ENCODE data around the gene MANF. TPM values are rescaled to one million over a fixed set of nuclear protein-coding genes. Genes with fewer than 3 reads are reported as not detected.

Gene MANF
- total and polyA plus RNA-seq, 2 experiments from 2014 or later: 55.6 to 163 TPM

DNA sequence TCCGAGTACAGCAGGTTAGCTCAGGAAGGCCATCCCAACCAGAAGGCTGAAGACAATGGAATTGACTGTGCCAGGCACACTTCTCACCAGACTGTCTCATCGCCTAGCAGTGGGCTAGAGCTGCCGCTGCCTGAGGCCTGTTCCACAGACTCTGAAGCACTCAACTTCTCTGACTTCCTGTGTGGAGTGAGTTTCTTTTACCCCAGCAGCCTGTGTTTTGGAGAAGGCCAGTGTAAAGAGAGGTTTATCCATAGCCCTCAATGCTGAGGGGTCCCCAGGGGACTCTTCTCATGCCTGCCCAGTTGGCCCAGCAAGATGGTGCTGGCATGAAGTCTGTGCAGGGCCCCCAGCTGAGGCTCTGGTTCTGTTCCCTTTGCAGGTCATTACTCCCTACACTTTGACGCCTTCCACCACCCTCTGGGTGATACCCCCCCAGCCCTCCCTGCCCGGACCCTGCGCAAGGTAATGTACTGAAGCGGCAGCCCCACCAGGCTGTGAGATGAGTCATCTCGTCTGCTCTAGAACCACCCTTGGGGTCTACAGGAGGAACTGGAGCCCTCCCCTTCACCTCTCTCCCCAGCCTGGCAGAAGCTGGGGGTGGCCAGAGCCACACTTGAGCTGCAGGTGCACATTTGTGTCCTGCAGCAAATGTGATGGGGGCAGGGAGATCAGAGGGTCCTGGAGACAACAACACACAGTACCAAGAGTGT, 5.2 kb upstream of the MANF start:
- no peaks in the 10 kb centered on the region for H3K9me3 ChIP-seq (ENCODE audit: low read depth)
- H3K27ac ChIP-seq: no peak overlapping the region
- H3K4me3 ChIP-seq: no peak overlapping the region
- H3K4me1 ChIP-seq (ENCODE audit: low read depth): peaks cover 5% of the 10 kb centered on the region
- no peaks in the 10 kb centered on the region for H3K36me3 ChIP-seq
- TF ChIP-seq, protein P1, sequence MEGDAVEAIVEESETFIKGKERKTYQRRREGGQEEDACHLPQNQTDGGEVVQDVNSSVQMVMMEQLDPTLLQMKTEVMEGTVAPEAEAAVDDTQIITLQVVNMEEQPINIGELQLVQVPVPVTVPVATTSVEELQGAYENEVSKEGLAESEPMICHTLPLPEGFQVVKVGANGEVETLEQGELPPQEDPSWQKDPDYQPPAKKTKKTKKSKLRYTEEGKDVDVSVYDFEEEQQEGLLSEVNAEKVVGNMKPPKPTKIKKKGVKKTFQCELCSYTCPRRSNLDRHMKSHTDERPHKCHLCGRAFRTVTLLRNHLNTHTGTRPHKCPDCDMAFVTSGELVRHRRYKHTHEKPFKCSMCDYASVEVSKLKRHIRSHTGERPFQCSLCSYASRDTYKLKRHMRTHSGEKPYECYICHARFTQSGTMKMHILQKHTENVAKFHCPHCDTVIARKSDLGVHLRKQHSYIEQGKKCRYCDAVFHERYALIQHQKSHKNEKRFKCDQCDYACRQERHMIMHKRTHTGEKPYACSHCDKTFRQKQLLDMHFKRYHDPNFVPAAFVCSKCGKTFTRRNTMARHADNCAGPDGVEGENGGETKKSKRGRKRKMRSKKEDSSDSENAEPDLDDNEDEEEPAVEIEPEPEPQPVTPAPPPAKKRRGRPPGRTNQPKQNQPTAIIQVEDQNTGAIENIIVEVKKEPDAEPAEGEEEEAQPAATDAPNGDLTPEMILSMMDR (IDR thresholded peaks at IDR 0.05; ENCODE audit: low read depth, low read length): no peak
- no peaks in the 10 kb centered on the region for H3K27me3 ChIP-seq
- no peak for DNase-seq (ENCODE audit: low read depth in 1 of 2, low spot score in 1 of 2)

GRCh38 chr3:51380601-51381332, 4.3 kb upstream of the MANF start:
- H3K27ac ChIP-seq: no peak overlapping the region

GRCh38 chr3:51381333-51381705, 3.8 kb upstream of the MANF start:
- TF ChIP-seq, protein P1 (IDR thresholded peaks at IDR 0.05; ENCODE audit: low read depth, low read length): no peak
- no peak for DNase-seq (ENCODE audit: low read depth in 1 of 2, low spot score in 1 of 2)

More at GRCh38 chr3:51380601-51381332, 4.3 kb upstream of the MANF start:
- peaks cover 5% of the 10 kb centered on the region for H3K4me1 ChIP-seq (ENCODE audit: low read depth)
- no peak overlapping the region for H3K4me3 ChIP-seq
- TF ChIP-seq, protein P1 (IDR thresholded peaks at IDR 0.05; ENCODE audit: low read depth, low read length): no peak
- H3K27me3 ChIP-seq: no peaks in the 10 kb centered on the region
- H3K9me3 ChIP-seq (ENCODE audit: low read depth): no peaks in the 10 kb centered on the region
- no peak for DNase-seq (ENCODE audit: low read depth in 1 of 2, low spot score in 1 of 2)
- no peaks in the 10 kb centered on the region for H3K36me3 ChIP-seq

DNA sequence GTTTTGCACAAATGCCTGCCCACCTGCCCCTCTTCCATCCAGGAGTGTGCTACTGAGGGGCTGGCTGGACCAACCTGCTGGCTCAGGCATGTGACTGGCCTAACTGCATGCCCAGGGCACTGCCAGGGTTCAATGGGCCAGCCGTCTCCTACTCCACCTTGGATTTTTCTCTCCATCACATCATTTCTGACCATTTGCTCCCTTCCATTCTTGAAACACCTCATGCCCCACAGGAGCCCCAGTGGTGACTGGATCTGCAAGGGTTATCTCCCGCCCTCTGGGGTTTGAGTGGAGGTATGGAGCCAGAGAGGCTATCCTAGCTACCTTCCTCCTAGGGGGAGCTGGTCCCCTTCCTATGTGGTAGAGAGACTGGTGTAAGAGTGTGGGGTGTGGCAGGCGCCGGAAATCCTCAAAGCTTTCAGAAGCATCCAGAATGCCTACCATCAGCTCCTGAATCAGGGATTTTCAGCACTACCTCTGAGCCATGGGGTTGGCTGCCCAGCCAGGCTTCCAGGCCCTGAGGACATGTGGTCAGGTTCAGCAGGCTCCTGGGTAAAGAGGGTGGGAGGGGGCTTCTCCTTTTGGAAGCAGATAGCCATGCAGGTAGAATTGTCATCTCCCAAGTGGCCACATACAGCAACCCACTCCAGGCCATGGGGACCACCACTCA, 2.9 kb upstream of the MANF start:
- Histone ChIP-seq H3K27ac (no peak overlapping the region), H3K4me3 (no peak overlapping the region), H3K4me1 (ENCODE audit: low read depth) (peaks cover 13% of the 10 kb centered on the region), H3K9me3 (ENCODE audit: low read depth) (no peaks in the 10 kb centered on the region), H3K36me3 (no peaks in the 10 kb centered on the region), H3K27me3 (no peaks in the 10 kb centered on the region)
- TF ChIP-seq, protein P1 (IDR thresholded peaks at IDR 0.05; ENCODE audit: low read depth, low read length): no peak
- DNase-seq (ENCODE audit: low read depth in 1 of 2, low spot score in 1 of 2): no peak

More at GRCh38 chr3:51381333-51381705, 3.8 kb upstream of the MANF start:
- H3K4me1 ChIP-seq (ENCODE audit: low read depth): peaks cover 11% of the 10 kb centered on the region
- no peak overlapping the region for H3K27ac ChIP-seq
- no peak overlapping the region for H3K4me3 ChIP-seq
- H3K27me3 ChIP-seq: no peaks in the 10 kb centered on the region
- H3K9me3 ChIP-seq (ENCODE audit: low read depth): no peaks in the 10 kb centered on the region
- H3K36me3 ChIP-seq: no peaks in the 10 kb centered on the region

DNA sequence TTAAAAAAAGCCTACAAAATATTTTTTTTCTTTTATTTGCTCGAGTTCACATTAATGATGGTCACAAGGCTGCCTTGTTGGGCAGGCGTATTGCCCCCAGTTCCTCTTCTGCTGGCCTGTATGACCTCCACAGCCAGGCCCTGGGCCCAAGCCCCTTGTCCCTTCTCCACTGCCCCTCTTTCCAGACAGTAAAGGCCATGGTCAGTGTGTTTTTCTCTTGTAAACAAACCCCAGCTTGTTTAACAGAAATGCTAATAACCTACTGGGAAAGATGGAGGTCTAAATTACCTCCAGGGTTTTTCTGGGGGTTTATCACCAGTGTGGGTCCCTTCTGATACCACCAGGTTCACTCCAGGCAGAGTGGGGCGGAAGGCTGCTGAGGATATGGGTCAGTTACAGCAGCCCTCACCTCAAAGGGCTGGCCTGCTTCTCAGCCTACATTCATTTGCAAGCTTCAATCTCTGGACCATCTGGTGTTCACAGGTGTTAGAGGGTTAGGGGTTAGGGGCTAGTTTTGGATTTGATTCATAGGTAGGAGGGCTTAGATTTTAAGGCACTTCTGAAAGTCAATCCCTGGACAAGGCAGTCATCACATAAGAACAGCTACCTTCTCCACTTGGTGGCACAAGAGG, 2.0 kb upstream of the MANF start:
- Histone ChIP-seq H3K36me3 (no peaks in the 10 kb centered on the region), H3K9me3 (ENCODE audit: low read depth) (no peaks in the 10 kb centered on the region), H3K27ac (no peak overlapping the region), H3K27me3 (no peaks in the 10 kb centered on the region), H3K4me1 (ENCODE audit: low read depth) (peaks cover 13% of the 10 kb centered on the region), H3K4me3 (no peak overlapping the region)
- no peak for DNase-seq (ENCODE audit: low read depth in 1 of 2, low spot score in 1 of 2)
- TF ChIP-seq, protein P1 (IDR thresholded peaks at IDR 0.05; ENCODE audit: low read depth, low read length): no peak

Measured in cardiac muscle cell (in vitro differentiated cells and primary cell).